ENCODE measurements around the gene ZNF423. TPM values are rescaled to one million over a fixed set of nuclear protein-coding genes. Genes with fewer than 3 reads are reported as not detected.

Gene ZNF423
- total and polyA plus RNA-seq, 9 of the 15 experiments (the other 6 are each of a cell fraction or from before 2014, with no cell fraction given) = not detected

- under 1% methylated on average over 10 of the region's 10 CpGs for WGBS (ENCODE audit: insufficient coverage, low coverage, missing lambda C conversion rate)
- DNase-seq (ENCODE audit: extremely low read depth in 1 of 4, low spot score in 3 of 4) (peak; percentile 16 to 30 (median 23)), FAIRE-seq (peak; percentile 77), ATAC-seq (peak; percentile 58; the same call in 2 of the 3 replicates)
- Histone ChIP-seq H3K4me3 (no peak overlapping the region), H4K20me1 (replicated peaks; ENCODE audit: control insufficient read depth, insufficient read depth, low read length) (0 out of 2 replicates have a peak, but pooled peaks cover 3% of the 10 kb centered on the region), H3K27me3 (ENCODE audit: control insufficient read depth in 2 of 2, insufficient read depth in 2 of 2, low read length in 2 of 2) (peaks cover 11 to 67% of the 10 kb centered on the region in 2 experiments; a peak in 3 of 5 replicates), H3K4me1 (replicated peaks in 1 of 2; ENCODE audit: control insufficient read depth in 2 of 2, insufficient read depth in 2 of 2, low read length in 2 of 2) (no peaks in the 10 kb centered on the region; a peak in 1 of 5 replicates), H3K27ac (ENCODE audit: extremely low read depth, low read depth, low read length) (no peak overlapping the region), H3K9me1 (ENCODE audit: control insufficient read depth, insufficient read depth, low read length) (no peaks in the 10 kb centered on the region), H3K79me2 (ENCODE audit: control insufficient read depth, insufficient read depth, low read length) (no peaks in the 10 kb centered on the region), H3K4me2 (ENCODE audit: insufficient read depth, low read length) (no peak overlapping the region), H2AFZ (ENCODE audit: low read depth, low read length) (no peak overlapping the region), H3K36me3 (ENCODE audit: control insufficient read depth, insufficient read depth, low read length) (no peaks in the 10 kb centered on the region), H3K9ac (ENCODE audit: insufficient read depth in 1 of 2, low read depth in 2 of 2, low read length in 2 of 2) (no peak overlapping the region), H3K9me3 (replicated peaks; ENCODE audit: control insufficient read depth, insufficient read depth, low read depth, low read length) (no peaks in the 10 kb centered on the region)
- intact Hi-C loops (cut with micrococcal nuclease) = no loop called here
- TF ChIP-seq E2F8 (IDR thresholded peaks at IDR 0.05; ENCODE audit: low read depth, partially characterized antibody) = no peak
- TF ChIP-seq ZNF134 (CRISPR knock-in tag; conservative IDR thresholded peaks at IDR 0.05) = peak; percentile 54; the same call in 1 of the 2 replicates
- TF ChIP-seq ETV1 (tag; conservative IDR thresholded peaks at IDR 0.05; ENCODE audit: low read depth) = 0 out of 2 replicates have a peak, but pooled peaks have one; percentile 14
- peak in 2 of 3 experiments; percentile 21 to 44; a peak in 1 of 6 replicates for TF ChIP-seq CTCF (IDR thresholded peaks at IDR 0.05 in 2 of 3, conservative IDR thresholded peaks at IDR 0.05 in 1 of 3; ENCODE audit: insufficient read depth in 2 of 3, low read depth in 1 of 3, low read length in 3 of 3)
- TF ChIP-seq POLR2AphosphoS5 (IDR thresholded peaks at IDR 0.05; ENCODE audit: control insufficient read depth, insufficient read depth, low read depth, low read length) = no peak
- TF ChIP-seq RAD21 (CRISPR knock-in tag; conservative IDR thresholded peaks at IDR 0.05 in 1 of 2, IDR thresholded peaks at IDR 0.05 in 1 of 2) = peak; percentile 20 to 41; a peak in 3 of 4 replicates
- TF ChIP-seq PRDM10 (IDR thresholded peaks at IDR 0.05; ENCODE audit: partially characterized antibody) = no peak
- TF ChIP-seq GABPA (tag; conservative IDR thresholded peaks at IDR 0.05; ENCODE audit: low read depth) = peak; percentile 42; the same call in 1 of the 2 replicates
- TF ChIP-seq ELF1 (tag; IDR thresholded peaks at IDR 0.05) = peak; percentile 58; the same call in 1 of the 2 replicates
- TF ChIP-seq VEZF1 (CRISPR knock-in tag; IDR thresholded peaks at IDR 0.05) = 0 out of 2 replicates have a peak, but pooled peaks have one; percentile 39
- POLR2A ChIA-PET = no interaction called here
- BruUV-seq (replicated peaks) = no TSS peak
- in situ Hi-C loops (cut with MboI) = no loop called here
- CTCF ChIA-PET (ENCODE audit: low intra/inter-chr PET ratio) = no interaction called here
Measured at GRCh38 chr16:49755313-49755620, 100.6 kb downstream of the ZNF423 start.
